Epidermal melanocyte (primary cell): Measurements from ENCODE around the gene HSD11B2.

ENCODE experiments used
- DNase-seq: peaks from one replicate; pipeline ENCODE4 v3.0.0; 2011; ENCODE audit warnings: low spot score; ENCODE audit not compliant: insufficient read length

The HSD11B2 gene

DNA sequence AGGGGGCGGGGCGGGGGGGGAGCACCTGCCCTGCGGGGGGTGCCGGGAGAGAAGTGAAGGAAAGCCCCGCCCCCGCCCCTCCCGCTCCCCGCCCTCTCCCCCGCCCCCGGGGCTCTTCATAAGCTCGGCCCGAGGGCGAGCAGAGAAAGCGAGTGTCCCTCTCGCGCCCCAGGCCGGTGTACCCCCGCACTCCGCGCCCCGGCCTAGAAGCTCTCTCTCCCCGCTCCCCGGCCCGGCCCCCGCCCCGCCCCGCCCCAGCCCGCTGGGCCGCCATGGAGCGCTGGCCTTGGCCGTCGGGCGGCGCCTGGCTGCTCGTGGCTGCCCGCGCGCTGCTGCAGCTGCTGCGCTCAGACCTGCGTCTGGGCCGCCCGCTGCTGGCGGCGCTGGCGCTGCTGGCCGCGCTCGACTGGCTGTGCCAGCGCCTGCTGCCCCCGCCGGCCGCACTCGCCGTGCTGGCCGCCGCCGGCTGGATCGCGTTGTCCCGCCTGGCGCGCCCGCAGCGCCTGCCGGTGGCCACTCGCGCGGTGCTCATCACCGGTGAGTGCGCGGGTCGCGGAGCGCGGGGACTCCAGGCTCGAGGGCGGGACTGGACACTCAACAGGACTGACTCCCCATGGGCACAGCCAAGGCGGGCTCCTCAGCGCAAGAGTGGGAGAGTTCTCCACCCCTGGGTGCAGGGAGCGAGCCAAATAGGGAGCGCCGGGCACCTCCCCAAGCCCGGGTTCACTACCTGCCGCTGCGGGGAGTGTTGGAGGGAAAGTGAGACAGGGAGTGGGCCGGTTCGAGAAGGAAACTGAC, at the start of gene HSD11B2:
Gene HSD11B2, plus strand, starts transcription at position 145 of the 798 bp plus-strand sequence. Its CDS starts 128 bp downstream, at position 273.
- DNase-seq: peak; percentile 61

DNA sequence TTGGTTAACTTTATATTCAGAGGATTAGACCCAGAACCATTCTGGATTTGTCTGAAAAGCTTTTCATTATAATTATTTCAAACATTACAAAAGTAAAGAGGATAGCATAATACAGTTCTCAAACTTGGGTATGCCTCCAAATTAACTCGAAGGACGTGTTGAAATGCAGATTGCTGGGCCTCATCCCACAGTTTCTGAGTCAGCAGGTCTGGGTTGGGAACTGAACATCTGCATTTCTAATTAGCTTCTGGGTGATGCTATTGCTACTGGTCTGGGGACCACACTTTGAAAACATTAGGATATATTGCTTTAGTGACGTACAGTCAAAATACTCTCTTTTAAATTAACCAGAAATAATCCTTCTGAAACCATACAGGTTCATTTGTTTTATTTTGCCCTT, 47.6 kb upstream of the HSD11B2 start:
- no peak for DNase-seq

DNA sequence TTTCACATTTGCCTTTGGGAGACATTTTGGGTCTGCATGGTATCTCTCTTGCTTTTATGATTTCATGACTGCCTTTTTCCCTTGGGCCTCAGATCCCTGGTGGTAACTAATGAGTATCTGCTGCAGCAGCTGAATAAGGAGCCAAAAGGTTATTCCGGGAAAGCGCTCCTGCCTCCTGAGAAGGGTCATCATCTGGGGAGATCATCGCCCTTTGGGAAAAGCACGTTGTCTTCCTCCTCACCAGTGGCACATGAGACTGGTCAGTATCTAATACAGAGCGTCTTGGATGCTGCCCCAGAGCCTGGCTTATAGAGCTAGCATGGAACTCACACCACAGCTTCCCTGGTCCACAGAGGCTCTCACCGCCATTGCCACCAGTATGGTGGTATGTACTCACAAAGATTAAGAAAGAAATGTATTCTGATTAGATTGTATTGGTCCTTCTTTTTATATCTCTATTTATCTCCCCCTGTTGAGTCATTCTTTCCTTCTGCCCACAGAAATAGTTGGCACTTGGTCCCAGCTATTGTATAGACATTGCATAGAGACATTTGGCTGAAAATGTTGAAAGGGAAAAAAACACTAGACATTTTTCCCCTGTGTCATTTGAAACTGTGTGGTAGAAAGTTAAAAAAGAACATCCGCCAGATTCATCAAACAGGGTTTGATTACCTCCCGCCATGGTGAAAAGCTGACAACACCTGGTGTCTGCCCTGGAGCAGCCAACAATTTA, 46.0 kb upstream of the HSD11B2 start:
- no peak for DNase-seq

DNA sequence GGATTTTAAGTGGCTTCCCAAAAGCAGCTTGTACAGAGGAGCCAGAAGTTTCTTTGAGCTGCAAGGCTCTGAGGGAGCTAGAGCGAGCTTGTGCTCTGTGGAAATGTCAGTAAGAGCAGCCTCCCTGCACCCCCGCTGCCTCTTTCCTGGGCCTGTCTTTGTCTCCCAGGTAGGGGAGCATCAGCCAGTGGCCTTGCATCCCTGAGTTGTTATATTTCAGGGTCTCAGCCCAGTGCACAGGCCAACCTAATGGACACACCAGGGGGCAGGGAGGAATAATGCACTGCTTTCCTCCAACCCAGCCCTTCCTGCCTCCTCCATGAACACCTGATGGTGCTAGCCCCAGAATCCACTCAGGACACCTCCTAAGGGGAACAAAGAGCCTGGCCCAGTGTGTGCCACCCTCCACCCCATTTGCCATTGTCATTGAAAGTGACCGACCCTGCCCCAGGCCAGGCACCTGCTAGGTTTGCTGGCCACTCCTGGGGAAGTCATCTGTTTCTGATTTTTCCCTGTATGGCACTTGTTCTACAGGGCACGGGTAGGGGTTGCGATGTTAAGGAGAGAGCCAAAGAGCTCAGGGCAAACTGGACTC, 44.0 kb upstream of the HSD11B2 start:
- DNase-seq: no peak

GRCh38 chr16:67387479-67388079, 43.3 kb upstream of the HSD11B2 start:
- no peak for DNase-seq

DNA sequence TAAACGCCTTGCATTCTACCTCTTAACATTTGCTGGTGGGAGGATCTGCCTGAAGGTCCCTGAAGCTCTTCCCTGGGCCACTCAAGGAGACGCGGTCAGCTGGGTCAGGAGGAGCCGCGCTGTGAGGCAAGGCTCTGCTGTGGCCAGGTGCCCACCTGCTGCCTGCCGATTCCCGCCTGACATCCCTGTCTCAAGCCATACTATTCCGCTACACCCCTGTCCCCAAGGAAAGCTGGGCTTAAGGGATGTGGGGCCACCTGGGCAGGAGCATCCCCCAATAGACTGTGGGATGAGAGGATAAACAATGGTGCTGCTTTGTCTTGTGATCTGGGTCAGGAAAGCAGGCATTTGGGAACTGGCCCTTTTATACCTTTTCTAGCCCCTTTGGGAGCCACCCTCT, 42.7 kb upstream of the HSD11B2 start:
- no peak for DNase-seq

- no peak for DNase-seq
Observed at GRCh38 chr16:67388591-67388990, 42.3 kb upstream of the HSD11B2 start.

- no peak for DNase-seq
Observed at GRCh38 chr16:67389911-67390815, 40.8 kb upstream of the HSD11B2 start.

DNA sequence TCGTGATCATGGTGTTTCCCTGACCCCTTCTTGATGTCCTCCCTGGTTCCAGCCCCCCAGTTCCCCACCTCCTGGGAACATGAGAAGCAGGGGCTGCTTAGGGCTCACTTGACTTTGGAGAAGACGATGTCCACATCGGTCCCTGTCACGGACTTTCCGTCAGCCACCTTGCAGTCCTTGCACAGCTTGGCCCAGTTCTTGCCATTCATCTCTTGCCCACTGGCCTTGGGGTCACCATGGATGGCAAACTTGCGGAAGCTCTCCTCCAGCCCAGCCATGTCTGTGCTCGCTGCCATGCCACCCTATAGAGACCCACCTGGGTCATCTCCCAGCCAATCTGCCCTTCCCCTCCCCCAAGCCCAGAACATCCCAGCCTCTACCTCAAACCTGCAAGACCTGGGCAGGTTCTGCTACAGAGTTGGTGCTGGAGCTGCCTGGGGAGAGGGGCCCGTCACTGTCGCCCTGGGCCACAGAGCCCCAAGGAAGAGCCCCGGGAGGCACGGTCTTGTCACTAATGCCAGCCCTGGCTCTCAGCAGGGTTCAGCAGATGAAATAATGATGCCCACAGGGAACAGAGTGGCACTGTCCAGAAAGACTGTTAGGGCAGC, 40.0 kb upstream of the HSD11B2 start:
- DNase-seq: no peak

DNA sequence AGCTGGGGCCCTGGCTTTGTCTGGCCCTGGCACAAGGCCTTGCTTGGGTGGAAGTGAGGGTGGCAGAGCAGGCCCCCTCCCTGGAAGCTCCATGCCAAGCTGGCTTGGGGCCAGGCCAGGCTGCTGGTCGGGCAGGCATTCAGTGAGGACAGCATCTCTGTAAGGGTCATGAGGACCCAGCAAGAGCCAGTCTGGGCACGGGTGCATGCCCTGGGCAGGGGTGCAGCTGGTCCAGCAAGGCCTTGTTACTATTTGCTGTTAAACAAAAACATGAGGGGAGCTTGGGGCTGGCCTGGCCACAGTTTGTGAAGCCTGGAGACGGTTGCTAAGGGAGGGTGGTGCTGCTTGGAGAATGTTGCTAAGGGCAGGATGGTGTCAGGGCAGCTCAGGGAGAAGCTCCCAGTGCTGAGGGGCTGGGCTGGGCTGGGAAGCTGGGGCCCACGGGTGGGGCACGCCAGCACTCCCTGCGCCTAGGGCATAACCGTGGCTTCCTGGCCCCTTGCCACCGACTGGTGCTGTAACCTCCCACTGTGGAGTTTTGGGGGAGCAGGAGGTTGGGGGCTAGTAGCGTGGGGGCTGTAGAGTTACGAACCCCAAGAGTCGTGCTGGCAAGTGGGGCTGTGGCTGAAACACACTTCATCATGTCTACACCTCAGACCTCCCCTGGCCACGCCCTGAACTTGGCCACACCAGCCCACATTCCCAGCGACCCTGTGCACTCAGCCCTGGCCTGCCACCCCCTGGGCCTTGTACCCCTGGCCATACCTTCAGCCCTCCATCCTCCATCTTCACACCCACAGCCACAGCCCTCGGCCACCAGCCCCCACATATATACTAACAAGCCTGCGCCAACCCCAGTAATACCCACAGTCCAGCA, 39.3 kb upstream of the HSD11B2 start:
- DNase-seq: peak; percentile 9

DNA sequence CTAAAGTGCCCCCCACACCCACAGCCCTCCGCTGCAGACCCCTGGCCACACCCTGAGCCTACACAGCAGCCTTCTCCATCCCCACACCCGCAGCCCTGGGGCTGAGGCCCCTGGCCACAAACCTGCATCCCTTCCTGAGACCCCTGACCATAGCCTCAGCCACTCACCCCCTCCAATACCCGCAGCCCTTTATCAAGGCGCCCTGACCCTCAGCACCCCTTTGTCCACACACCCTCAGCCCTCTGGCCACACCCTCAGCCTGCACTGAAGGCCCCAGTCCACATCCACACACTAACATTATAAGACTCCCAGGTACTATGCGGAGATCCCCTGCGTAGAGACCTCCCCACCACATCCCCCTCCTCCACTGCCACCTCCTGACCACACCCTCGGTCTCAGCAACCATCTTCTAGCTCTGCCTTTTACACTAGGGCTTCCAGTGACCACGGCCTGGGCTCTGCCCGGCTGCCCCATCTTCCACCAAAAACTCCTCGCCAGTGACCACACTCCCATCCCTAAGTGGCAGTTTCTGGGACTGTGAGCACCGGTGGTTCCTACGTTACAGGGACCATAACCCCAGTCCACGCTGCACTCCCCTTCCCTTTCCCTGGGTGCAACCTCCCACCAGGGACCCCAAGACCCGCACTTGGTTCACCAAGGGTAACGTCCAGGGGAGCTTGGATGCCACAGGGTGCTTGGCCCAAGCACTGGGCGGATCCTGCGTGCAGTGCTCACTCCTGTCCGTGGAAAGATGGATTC, 38.4 kb upstream of the HSD11B2 start:
- no peak for DNase-seq

DNA sequence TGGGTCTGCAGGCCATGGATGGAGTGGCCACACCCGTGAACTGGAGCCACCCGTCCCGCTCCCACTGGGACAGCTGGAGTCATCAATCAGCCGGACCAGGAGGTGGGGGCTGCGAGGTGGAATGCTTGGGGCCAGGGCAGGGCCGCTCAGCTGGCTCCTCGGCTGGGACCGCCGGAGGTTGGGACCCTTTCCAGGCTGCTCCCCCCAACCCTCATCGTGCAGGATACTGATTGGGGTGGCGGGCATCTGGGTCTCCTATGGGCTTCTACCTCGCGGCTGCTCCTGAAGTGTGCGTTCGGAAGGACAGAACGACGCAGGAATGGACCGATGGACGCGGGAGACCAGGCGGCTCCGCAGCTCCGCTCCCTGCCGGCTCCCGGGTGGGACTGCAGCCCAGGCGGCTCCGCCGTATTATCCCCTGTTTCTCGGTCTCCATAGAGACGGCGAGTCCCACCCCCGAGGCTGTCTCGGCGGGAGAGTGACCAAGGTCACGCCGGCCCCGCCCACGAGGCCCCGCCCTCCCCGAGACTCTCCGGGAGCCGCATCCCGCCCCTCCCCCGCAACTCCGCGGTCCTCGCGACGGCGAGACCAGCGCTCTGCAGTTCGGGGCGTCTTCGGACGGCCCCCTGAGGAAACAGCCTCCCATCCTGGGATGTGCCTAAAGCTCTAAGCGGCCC, 37.7 kb upstream of the HSD11B2 start, which contains the start of gene TPPP3:
Gene TPPP3, minus strand, starts transcription at position 388 of the 677 bp plus-strand sequence. CDS start 2,387 bp downstream, outside the sequence.
- peak; percentile 84 for DNase-seq

- DNase-seq: peak; percentile 25
Observed at GRCh38 chr16:67393788-67394154, 37.1 kb upstream of the HSD11B2 start.

DNA sequence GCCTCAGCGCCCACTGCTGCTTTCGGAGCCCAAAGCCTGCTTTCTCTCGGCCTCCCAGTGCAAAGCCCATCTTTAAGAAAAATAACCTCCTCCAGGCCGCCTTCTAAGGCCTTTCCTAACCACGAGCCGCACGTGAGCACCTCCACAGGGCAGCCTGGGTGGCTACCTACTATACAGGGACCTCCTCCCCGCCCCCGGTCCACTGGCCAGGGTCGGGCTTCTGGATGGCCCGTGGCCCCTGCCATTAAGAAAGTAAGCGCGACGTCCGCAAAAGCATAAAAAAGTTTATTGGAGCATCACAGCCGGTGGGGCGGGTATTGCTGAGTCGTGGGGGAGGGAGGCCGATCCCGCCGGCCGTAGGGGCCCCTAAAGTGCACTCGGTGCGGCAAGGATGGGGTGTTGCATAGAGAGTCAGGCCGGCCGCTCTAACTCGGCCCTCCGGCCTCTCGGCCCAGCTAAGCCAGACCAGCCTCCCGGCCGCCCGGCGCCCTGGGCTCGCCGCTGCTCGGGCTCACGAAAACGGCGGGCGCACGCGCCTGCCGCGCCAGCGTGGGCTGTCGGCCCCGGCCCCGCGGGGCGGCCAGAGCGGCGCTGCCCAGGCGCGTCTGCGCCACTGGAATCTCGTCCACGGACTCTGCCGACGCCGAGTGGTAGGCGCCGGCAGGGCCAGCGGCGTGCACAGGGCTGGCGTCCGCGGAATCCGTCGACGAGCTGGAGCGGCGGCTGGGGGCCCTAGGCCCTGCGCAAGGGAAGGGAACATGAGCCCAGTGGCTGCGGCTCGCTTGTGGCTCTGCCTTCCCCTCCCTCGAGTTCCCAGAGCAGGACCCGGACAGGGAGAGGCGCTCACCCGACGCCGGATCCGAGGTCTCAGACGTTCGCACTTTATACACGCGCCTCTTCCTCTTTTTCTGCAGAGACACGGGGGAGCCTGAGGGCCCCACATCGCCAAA, 36.5 kb upstream of the HSD11B2 start:
- DNase-seq: peak; percentile 12

GRCh38 chr16:67395105-67395457, 35.8 kb upstream of the HSD11B2 start:
- peak; percentile 4 for DNase-seq

GRCh38 chr16:67395458-67396158, 35.3 kb upstream of the HSD11B2 start:
- DNase-seq: peak; percentile 3
